Stimulated activated CD8-positive, alpha-beta memory T cell treated with anti-CD3 and anti-CD28 coated beads, Interleukin-15, amount 100 ng/mL, for 4 hours (primary cell): Measurements from ENCODE around the gene KRTAP10-2.

Source experiments
- DNase-seq, 2 donors: peaks; one replicate each; pipeline ENCODE4 v3.0.0-alpha.2; 2020; ENCODE audit warnings: low read depth in 2 of 2

KRTAP10-2 gene

DNA sequence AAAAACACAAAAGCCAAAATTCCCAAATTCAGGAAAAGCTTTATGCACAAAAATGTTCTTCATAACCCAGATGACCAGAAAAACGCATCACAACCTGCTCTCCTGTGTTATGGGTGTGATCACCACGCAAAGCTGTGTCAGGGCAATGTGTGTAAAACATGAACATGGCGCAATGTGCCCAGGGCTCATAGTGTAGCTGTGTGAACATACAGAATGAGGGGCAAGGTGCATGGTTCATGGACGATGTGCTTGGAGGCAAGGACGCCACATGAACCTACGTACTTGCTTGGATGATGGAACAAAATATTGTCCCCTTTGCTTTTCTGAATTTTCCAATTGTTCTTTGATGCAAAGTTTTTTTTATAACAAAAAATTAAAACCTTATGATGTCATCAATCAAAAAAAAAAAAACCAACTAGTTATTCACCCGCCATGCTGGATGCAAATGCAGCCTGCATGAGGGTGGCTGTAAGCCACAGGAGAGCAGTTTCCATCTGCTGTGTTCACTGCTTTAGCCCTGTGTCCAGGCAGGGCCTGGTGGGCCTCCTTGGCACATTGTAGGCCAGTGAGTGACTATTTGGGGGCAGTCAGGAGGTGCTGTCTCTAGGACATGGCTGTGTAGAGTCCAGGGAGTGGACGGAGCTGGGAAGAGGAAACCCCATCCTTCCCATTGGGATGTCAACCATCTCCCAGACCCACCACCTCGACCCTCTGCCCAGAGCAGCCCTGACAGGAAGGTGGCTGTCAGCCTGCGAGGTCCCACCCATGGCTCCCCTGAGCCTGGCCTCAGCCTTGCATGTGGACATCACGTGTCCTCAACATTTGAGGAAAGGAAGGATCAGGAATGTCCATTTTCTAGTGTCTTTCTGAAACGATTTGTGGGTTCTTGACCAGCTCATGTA is 25.0 kb downstream of the KRTAP10-2 start:
- DNase-seq = no peak

DNA sequence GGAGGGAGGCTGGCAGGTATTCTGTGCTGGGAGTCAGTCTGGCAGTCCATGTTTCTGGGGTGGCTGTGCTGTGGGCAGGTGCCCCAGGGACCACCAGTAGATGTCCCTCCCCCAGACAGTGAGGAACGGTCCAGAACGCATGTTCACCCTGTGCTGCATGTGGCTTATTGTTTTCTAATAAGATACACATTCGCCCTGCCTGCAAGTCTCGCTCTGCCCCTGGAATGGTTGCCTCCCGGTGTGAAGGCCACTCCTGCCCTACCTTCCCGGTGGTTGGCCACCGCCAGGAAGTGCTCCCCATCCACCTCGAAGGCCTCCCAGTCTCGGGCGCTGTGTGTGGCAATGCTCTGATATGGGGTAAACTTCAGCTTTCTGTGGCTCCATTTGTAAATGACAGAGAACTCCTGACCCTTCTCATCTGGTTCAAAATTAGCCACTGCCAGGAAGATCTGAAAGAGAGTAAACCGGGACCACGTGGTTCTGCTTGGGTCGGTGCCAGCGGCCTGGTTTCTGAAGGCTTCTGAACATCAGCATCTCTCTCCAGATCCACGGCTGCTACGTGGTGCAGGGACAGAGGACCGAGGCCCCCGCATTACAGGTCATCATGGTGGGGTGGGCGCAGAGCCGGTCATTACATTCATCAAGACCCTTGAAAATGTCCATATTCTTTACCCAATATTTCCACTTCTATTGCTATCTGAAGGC is 25.8 kb downstream of the KRTAP10-2 start:
- no peak for DNase-seq

DNA sequence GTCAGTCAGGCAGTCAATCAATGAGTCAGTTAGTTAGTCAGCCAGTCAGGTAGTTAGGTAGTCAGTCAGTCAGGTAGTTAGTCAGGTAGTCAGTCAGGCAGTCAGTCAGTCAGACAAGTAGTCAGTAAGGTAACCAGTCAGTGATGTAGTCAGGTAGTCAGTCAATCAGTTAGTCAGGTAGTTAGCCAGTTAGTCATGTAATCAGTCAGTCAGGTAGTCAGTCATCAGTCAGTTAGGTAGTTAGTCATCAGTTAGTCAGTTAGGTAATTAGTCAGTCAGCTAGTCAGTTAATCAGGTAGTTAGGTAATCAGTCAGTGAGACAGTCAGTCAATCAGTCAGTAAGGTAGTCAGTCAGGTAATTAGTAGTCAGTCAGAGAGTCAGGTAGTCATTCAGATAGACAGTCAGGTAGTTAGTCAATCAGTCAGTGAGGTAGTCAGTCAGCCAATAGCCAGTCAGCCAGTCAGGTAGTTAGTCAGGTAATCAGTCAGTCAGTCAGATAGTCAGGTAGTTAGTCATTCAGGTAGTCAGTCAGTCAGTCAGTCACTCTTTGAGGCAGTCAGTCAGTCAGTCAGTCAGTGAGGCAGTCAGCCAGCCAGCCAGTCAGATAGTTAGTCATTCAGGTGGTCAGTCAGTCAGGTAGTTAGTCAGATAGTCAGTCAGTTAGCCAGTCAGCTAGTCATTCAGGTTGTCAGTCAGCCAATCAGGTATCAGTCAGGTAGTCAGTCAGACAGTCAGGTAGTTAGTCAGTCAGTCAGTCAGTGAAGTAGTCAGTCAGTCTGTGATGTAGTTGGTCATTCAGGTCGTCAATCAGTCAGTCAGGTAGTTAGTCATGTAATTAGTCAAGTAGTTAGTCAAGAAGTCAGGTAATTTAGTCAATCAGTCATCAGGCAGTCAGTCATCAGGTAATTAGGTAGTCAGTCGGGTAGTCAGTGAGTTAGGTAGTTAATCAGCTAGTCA is 26.6 kb downstream of the KRTAP10-2 start:
- no peak for DNase-seq

DNA sequence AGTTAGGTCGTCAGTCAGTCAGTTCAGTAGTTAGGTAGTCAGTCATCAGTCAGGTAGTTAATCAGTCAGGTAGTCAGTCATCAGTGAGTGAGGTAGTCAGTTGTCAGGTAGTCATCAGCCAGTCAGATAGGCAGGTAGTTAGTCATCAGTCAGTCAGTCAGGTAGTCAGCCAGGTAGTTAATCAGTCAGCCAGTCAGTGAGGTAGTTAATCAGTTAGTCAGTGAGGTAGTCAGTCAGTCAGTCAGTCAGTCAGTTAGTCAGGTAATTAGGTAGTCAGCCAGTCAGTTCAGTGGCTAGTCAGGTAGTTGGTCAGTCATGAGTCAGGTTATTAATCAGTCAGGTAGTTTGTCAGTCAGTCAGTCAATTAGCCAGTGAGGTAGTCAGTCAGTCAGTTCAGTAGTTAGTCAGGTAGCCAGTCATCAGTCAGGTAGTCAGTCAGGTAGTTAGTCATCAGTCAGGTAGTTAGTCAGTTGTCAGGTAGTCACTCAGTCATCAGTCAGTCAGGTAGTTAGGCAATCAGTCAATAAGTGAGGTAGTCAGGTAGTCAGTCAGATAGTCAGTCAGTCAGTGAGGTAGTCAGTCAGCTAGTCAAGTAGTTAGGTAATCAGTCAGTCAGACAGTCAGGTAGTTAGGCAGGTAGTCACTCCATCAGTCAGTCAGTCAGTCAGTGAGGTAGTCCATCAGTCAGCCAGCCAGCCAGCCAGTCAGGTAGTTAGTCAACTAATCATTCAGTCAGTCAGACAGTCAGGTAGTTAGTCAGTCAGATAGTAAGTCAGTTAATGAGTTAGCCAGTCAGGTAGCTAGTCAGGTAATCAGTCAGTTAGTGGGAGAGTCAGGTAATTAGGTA is 27.5 kb downstream of the KRTAP10-2 start:
- DNase-seq = no peak

DNA sequence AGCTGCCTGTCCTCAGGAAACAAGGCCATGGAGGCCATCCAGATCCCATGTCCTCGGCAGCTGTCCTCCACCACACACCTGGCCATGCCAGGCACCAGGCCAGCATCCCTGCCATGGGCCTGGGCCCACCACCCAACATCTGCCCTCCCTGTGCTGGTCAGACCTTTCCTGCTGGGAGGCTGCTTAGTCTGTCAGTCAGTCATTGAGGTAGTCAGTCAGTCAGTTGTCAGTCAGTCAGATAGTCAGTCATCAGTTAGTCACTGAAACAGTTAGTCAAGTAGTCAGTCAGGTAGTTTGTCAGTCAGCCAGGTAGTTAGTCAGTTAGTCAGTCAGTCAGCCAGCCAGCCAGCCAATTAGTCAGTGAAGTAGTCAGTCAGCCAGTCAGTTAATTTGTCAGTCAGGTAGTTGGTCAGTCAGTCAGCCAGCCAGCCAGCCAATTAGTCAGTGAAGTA is 28.5 kb downstream of the KRTAP10-2 start:
- DNase-seq = no peak

DNA sequence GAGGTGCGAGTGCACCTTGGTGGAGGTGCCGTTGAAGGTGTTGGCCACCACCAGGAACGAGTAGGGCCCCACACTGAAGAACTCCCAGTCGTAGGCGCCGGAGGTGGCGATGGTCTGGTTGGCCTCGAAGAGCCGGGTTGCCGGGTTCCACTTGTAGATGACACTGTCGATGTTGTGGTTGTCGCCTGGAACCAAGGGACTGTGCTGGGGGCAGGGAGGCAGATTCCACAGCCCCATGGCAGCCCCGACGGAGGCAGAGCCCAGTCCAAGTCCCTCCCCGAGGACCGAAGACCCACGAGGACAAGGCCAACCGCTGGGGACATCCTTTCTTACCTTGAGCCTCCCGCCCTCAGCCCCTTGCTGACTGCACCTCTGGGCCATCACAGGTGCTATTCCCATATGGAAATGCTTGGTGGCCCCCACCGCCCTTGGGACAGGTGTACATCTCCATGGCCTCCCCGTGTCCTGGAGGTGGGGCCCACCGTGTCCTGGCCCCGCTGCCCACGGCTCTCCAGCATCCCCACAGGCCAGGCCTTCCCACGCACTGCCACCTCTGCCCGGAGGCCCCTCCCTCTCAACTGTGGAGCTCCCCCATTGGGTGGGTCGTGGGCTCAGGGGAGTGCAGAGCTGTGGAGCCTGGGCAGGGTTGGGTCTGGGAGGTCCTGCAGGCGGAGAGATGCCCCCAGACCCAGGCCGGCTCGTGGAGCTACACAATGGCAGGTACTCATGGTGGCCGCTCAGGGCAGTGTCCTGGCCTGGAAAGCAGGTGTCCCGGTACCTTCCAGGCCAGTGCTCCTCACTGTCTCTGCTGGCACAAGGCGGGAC is 29.2 kb downstream of the KRTAP10-2 start:
- DNase-seq = no peak

DNA sequence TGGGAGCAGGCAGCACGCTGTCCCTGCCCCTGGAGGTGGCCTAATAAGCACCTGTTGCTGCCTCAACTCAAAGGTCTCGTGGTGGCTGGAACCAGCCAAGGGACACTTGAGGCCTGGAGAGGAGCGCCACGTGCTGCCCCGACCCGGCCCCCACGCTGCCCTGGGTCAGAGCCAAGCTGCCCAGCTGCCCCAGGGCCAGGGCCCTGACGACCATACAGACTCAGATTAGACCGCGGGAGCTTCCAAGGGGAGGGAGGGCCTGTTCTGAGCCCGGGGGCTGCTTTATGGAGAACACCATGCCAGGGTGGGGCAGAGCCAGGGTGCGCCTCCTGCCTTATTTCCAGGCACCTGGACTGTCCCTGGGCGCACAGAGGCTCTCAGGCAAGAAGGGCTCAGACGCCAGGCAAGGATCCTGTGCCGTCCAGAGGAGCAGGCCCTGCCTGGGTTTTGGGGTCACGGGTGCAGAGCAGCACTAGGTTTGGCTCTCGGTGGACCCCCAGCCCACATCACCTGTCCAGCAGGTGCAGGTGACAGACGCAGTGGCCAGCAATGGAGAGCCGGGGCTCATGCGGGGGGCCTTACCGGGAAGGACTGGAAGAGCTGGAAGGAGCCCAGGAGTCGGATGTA is 29.9 kb downstream of the KRTAP10-2 start:
- no peak for DNase-seq

DNA sequence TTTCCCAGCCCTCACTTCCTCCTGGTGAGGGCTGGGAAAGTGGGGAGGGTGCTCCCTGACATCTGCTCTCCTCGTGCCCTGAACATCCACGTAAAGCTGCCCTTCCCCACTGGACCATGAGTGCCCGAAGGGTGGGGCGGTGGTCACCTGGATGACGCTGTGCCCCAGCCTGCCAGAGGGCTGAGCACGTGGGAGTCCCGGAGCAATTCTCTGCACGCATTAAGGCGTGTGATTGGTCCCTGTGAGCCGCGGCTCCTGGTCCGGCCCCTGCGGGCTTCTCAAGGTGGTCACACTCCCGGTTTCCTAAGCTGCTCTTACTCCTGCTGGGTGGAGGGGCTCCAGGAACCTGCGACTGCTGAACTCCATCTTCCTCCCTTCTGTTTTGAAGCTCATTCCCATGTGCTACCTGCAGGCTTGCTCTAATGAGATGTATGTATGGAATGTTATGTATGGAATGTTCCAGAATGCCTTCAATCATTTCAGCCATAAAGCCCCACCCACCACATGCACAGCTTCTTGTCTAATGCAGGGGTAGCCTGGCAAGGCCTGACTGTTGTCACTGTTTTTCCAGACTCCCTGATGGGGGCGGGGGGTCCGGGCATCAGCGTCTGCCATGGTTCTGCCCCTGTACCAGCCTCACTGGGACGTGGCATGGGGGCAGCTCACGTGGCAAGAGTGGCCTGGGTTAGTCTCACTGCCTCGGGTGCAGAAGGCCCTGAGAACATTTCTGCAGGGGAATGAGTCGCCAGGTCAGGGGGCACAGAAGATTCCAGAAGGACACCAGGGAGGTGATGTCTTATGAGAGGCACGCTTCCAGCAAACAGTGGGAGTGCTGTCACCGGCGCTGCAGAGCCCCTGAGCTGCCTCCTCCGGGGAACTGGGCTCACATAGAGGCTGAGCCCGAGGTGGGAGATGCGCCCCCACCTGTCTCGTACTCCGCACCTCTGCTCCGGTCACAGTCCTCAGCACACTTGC is 30.7 kb downstream of the KRTAP10-2 start:
- no peak for DNase-seq

DNA sequence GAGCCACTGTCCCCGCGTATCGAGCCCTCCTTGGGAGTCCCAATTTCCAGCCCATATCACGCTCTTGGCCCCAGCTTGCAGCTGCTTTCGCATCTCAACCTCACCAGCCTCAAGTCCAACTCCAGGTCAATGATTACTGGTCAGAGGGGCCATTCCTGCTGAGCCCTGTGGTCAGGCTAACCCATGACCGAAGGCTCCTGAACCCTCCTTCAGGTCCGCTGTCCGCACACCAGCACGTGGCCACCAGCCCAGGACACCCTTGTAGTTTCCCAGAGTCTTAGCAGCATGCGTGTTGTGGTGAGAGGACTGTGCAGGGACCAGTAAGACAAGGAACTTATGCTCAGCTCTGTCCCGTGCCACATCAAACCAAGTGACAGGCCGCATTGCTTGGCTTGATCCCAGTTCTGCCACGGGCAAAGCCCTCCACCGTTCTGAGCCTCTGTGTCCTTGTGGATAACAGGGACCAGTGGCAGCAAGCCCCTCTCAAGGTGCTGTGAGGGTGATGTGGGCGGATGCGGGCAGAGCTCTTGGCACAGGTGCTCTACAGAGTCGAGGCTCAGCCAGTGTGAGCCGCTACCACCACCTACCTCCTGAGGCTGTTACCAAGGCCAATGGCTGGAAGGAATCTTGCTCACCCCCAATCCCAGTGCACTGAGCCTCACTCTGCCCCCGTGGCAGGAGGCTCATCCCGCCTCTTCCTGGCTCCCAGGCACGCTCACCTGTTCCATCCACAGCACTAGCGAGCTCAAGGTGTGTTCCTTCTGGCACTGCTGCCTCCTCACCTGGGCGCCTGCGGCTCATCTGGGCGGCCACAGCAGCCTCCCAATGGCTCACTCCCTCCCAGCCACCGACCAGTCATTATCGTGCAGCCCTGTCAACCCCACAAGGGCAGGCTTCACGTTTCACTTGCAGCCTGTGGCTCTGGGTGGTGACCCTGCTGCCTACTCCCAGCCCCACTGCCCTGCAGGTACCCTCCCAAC is 31.7 kb downstream of the KRTAP10-2 start:
- DNase-seq = no peak

DNA sequence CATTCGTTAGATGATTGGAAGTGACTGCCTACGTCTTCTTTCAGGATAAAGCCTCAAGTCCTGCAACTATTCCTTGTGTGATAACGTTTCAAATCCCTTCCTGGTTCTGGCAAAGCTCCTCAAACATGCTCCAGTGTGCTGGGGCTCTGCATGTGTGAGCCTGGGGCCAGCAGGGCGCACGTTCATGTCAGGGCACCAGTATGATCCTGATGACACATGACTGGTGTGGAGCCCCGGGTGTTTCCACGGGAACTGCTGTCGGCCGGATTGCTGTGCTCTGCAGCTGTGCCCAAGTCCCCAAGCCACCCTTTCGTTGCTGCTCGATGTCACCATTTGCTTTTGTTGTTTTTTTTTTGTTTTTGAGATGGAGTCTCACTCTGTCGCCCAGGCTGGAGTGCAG is 32.6 kb downstream of the KRTAP10-2 start:
- DNase-seq = no peak

DNA sequence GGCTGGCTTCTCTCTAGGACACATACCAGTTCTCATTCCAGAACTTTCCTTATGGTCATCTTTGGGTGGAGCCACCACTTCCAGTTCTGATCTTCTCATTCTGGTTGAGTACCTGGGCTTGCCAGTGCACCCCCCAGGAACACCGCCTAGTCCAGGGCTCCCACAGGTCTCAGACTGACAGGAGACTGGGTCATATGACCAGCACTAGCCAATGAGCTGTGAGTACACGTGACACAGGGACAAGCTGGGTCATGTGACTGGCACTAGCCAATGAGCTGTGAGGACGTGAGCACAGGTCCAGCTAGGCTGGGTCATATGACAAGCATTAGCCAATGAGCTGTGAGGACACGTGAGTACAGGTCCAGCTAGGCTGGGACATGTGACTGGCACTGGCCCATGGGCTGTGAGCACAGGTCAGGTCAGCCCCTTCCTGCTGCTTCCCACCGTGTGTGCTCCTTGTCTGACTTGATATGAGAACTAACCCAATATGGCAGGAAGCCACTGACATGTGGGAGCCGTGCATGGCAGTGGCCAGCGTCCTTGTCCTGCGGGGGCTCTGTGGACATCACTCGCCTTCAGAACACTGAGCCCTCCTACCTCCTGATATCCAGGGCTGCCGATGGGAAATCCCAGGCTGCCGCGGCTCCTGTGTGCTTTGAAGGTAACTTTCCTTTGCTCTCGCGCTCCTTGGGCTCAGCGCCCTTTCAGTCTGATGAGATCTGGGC is 34.0 kb downstream of the KRTAP10-2 start:
- no peak for DNase-seq

DNA sequence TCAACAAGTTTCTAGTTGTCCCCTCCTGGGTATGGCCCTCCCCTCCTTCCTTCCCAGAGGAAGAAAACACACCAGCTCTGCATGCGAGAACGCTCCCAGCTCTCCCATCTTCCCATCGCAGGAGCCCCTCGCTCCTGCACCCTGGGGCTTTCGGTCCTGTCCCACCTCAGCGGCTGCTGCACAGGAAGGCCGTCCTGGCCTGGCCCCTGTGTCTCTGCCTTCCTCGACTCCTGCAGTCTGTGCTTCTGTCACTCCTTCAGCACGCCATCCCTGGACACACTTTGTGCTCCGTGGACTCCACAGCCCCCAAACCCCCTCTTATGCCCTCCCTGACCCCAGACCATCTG is 34.5 kb downstream of the KRTAP10-2 start:
- no peak for DNase-seq

DNA sequence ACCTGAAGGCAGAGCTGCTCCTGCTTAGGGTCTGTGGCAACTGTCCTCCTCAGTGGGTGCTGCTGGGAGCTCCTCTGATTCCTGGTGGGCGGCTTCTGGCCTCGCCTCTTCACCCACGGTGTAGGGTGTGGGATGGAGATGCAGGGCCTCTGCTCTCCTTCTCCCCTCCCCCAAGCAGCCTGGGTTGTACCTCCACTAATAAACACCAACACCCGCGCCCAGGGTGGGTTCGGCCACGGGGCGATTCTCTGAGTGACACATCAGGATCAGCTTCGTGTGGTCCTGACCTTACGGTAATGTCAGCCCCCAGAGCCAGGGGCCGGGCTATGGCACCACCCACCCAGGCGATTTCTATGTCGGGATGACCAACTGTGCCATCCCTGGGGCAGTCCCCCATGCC is 35.0 kb downstream of the KRTAP10-2 start:
- no peak for DNase-seq

DNA sequence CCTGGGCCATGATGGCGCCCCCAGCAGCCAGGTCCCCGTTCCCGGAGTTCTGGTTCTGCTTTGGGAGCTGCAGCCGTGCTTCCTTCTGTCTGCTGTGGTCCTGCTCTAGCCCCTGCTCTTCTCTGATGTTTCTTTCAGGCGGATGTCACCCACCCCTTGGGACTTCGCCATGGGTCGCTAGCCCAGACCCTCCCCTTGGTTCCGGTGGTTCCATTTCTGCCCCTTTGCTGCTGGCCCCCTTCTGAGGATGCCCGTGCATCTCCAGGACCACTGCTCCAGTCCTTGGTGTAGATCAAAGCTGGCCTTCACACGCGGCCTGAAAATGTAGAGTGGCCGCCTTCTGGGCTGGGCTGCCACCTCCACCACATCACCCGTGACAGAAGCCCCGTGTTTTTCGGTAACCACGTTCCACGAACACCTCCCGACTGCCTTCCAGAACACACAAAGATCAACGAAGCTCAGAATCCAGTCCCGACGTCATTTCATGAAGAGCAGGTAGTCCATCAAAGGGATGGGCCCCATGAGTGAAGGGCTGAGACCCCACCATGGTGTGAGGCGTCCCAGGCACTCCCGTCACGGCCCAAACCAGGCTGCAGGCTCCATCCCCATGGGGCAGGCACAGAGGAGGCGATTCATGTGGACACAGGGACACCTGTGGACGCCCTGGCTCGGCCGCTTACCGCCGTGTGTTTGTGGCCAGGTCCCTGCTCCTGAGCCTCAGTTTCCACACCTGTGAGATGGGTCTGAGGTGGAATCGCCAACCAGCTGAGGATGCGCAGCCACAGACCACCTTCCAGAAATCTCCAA is 35.7 kb downstream of the KRTAP10-2 start:
- no peak for DNase-seq

DNA sequence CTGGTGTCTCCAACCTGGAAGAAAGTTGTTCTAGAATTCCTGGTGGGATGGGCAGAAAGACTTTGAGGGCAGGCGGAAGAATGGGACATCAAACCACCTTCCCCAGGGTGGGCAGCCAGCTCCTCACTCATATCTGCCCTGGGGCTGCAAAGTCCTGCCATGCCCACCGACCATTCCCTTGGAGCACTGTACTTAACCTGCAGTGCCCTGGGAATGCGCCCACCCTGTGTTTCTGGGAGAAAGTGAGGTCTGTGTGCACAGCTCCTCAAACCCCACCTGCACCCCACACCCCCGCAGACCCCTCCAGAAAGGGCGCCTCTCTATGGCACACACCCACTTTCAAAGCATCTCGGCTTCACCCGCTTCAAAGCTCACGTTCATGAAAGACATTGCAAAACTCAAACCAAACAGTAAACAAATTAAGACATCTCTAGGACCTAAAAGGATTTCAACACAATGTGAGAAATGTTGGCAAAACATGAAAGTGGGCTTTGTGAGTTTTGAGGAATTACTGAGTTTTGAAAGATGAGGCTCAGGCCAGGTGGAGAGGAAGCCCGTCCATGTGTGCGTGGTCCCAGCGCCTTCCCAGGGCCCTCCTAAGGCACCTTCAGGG is 36.5 kb downstream of the KRTAP10-2 start:
- no peak for DNase-seq

DNA sequence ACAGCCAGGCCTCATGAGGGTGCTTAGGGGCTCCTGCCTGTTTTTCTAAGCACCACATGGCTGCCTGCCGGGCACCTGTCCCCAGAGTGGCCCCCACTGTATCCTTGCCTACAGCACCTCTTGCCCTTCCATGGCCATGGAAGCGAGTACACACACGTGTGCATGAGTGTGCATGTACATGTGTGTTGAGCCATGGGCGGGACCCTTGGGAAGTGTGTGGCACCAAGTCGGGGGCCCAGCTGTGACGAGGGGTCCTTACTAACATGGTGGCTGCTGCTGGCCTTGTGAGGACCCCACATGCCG is 37.1 kb downstream of the KRTAP10-2 start:
- DNase-seq = no peak
